Ishikawa (cell line): ENCODE data around the gene SNED1.

Experiments
- CEBPB ChIP-seq: IDR thresholded peaks from 2 replicates; pipeline ENCODE4 v1.6.1; 2012
- FOXM1 ChIP-seq: IDR thresholded peaks from 2 replicates; pipeline ENCODE4 v1.6.1; 2012; ENCODE audit warnings: low read depth, borderline replicate concordance
- NFIC ChIP-seq: IDR thresholded peaks from 2 replicates; pipeline ENCODE4 v1.6.1; 2012
- TCF12 ChIP-seq: IDR thresholded peaks from 2 replicates; pipeline ENCODE4 v1.6.1; 2012; ENCODE audit warnings: low read depth
- TF ChIP-seq, protein P1 (sequence below): IDR thresholded peaks from 2 replicates; pipeline ENCODE4 v1.6.1; 2012
- TF ChIP-seq, protein P2 (sequence below): IDR thresholded peaks from 2 replicates; pipeline ENCODE4 v1.6.1; 2012; ENCODE audit warnings: low read depth, mild to moderate bottlenecking

DNA sequence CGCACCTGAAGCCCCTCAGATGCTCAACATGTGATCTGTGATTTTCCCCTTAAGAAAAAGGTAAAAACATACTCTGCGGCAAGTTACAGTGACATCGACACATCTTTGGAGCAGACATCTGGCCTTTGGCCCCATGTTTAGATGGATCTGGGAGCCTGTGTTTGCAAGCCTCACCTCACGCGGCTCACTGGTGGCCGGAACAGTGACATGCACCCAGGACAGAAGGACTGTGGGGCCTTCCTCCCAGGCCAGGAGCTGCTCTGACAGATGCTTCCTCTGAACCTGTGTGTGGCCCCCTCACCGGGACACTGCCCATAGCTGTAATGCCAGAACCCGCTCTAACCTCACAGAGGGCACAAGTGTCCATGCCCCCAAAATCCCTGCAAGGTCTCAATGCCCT lies 137.8 kb downstream of the SNED1 start:
- TF ChIP-seq FOXM1, result no peak
- TF ChIP-seq, protein P1, sequence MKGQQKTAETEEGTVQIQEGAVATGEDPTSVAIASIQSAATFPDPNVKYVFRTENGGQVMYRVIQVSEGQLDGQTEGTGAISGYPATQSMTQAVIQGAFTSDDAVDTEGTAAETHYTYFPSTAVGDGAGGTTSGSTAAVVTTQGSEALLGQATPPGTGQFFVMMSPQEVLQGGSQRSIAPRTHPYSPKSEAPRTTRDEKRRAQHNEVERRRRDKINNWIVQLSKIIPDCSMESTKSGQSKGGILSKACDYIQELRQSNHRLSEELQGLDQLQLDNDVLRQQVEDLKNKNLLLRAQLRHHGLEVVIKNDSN, result no peak
- TF ChIP-seq, protein P2, sequence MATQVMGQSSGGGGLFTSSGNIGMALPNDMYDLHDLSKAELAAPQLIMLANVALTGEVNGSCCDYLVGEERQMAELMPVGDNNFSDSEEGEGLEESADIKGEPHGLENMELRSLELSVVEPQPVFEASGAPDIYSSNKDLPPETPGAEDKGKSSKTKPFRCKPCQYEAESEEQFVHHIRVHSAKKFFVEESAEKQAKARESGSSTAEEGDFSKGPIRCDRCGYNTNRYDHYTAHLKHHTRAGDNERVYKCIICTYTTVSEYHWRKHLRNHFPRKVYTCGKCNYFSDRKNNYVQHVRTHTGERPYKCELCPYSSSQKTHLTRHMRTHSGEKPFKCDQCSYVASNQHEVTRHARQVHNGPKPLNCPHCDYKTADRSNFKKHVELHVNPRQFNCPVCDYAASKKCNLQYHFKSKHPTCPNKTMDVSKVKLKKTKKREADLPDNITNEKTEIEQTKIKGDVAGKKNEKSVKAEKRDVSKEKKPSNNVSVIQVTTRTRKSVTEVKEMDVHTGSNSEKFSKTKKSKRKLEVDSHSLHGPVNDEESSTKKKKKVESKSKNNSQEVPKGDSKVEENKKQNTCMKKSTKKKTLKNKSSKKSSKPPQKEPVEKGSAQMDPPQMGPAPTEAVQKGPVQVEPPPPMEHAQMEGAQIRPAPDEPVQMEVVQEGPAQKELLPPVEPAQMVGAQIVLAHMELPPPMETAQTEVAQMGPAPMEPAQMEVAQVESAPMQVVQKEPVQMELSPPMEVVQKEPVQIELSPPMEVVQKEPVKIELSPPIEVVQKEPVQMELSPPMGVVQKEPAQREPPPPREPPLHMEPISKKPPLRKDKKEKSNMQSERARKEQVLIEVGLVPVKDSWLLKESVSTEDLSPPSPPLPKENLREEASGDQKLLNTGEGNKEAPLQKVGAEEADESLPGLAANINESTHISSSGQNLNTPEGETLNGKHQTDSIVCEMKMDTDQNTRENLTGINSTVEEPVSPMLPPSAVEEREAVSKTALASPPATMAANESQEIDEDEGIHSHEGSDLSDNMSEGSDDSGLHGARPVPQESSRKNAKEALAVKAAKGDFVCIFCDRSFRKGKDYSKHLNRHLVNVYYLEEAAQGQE, result no peak
- no peak for TF ChIP-seq NFIC
- no peak for TF ChIP-seq TCF12
- no peak for TF ChIP-seq CEBPB
